ENCODE measurements around the gene RNASE7.

Gene RNASE7

DNA sequence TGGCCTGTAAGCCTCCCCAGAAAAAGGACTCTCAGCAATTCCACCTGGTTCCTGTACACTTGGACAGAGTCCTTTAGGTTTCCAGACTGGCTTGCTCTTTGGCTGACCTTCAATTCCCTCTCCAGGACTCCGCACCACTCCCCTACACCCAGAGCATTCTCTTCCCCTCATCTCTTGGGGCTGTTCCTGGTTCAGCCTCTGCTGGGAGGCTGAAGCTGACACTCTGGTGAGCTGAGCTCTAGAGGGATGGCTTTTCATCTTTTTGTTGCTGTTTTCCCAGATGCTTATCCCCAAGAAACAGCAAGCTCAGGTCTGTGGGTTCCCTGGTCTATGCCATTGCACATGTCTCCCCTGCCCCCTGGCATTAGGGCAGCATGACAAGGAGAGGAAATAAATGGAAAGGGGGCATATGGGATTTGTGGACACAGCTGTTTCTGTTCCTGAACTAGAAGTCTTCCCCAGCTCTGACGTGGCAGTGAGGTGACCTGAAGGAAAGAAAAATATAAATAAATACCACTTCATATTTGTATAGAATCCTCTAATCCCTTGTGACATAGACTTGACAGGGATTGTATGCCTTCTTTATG, 1.3 kb downstream of the RNASE7 start:
- DNase-seq (ENCODE audit: low read depth in 2 of 2), result no peak

DNA sequence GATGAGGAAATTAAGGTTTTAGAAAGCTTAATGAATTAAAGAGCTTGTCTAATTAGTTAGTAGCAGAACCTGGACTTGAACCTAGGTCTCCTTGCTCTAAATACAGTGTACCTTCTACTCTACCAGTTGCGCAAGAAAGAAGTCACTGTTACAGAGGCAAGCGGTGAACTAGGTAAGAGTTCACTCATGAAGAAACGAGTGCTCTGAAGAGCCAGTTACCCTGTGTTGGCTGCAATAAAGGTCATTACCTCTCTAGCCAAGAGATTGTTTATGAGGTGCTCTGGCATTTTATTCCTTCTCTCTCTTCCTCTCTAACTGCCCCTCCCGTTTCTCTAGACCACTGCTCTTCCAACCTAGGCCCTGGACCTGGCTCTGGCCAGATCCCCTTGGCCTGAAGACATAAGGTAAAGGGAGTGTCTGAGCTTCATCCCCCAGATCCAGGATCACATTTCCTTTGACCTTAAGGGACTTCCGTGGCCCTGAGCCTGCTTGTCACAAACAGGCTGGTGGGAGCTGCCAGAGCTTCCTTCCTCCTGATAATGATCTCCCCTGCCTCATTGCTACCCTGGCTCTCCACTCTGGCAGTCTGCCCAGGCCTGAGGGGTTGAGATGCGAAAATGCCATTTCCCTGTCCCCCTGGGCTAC, 1.9 kb downstream of the RNASE7 start:
- DNase-seq (ENCODE audit: low read depth in 2 of 2), result no peak

DNA sequence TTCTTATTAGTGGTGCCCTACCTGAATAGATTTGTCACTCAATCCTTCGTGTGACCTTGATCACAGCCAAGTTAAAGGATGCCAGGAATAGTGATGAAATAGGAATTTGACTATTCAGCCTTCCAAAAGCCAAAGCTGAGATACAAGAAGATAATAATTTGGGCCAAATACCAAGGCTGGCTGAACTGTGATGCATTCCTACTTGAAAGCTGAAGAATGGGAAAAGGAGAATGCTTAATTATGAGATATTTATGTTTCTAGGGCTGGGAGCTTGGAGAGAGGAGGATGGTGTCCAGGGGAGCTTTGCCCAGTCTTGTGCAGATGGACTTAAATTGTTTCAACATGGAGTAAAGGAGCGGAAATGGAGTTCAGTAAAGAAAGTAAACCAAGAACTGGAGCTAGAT, 5.2 kb downstream of the RNASE7 start:
- no peak for DNase-seq (ENCODE audit: low read depth in 2 of 2)

DNA sequence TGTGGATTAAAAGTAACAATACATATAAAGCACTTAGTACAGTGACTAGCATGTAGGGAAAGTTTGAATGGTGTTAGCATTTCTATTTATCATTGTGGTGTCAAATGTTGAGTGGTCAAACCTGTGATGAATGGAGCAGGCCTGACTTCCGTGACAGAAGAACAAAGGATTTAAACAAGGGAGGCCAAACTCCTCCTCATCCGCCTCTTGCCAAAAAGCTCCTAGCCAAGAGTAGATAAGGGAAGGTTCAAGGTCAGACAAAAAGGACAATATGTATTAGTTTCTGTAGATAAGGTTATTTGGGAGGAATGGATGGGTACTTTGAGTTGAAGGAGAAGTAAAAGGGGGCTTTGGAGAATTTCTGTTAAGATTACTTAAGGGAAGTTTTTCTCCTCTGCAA, 6.5 kb downstream of the RNASE7 start:
- DNase-seq (ENCODE audit: low read depth in 2 of 2), result no peak

DNA sequence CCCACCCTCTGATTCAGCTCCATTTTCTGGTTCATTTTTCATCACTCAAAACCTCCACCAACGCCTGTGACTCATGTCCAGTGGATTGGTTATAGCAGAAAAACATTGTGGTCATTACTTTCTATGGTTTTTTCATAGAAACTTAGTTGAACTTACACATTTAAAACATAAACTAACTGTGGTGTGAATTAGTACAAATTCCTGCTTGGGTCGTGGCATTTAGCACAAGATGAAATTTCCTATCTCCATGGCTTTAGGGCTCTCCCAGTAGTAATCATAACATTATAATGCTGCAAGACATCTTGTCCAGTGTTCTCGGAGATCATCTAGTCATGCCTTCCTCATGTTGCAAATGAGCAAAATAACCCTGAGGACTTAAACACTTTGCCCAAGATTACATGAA, 7.1 kb downstream of the RNASE7 start:
- DNase-seq (ENCODE audit: low read depth in 2 of 2), result no peak

DNA sequence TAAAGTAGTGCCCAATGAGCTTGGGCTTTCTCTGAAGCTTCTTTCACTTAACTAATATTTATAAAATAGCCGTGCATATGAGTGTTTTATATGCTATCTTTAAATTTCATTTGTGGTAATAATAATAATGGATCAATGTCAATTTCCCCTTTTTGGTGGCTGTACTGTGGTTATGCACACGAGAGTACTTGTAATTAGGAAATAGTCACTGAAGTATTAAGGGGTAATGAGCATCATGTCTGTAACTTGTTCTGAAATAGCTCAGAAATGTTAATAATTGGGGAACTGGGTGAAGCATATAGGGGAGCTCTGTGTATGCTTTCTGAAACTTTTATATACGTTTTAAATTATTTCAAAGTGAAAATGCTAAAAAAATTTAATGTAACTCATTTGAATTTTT, 8.4 kb downstream of the RNASE7 start:
- no peak for DNase-seq (ENCODE audit: low read depth in 2 of 2)

DNA sequence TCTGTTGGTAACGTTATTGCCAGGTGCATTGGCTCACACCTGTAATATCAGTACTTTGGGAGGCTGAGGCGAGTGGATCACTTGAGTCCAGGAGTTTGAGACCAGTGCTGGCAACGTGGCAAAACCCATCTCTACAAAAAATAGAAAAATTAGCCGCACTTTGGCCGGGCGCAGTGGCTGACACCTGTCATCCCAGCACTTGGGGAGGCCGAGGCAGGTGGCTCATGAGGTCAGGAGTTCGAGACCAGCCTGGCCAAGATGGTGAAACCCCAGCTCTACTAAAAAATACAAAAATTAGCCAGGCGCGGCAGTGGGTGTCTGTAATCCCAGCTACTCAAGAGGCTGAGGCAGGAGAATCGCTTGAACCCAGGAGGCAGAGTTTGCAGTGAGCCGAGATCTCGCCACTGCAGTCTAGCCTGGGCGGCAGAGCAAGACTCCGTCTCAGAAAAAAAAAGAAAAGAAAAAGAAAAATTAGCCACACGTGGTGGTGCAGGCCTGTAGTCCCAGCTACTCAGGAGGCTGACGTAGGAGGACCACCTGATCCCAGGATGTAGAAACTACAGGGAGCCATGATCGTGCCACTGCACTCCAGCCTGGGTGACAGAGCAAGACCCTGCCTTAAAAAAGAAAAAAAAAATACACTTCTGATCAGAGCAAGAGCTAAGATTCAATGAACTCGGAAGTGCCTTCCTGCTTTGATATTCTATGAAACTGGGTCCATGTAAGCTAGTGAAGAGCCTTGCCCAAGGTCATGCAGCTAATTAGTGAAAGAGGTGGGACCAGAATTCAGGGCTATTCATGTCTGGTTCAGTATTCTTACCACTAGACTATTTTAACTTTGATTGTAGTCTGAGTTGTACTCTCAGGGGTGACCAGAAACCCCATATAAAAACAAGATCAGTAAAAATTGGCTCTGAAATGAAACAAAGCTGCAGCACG, 11.3 kb downstream of the RNASE7 start:
- no peak for DNase-seq (ENCODE audit: low read depth in 2 of 2)

DNA sequence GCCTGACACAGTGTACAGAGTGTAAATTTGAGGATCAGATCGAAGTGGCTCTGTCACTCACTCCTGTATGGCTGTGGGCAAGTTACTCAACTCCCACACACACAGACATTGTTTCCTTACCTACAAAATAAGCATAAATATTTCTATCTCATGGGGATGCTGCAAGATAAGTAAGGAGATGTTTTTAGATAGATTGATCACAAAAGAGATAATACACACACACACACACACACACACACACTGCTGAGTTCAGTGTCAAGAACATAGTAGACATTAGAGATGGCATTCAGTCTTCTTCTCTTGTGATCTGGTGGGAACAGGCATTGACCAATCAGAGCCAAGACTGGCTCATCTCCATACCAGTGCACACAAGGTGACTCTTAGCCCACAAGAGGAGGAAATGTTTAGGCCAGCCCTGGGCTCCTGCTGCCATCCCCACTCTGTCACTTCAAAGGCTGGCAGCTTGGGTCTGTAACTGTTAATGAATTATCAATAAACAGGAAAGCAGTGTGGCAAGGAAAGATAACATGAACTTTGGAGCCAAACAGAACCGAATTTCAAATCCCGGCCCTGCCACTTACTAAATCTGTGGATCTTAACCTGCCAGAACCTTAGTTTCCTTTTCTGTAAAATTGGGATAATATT, 12.1 kb downstream of the RNASE7 start:
- no peak for DNase-seq (ENCODE audit: low read depth in 2 of 2)

DNA sequence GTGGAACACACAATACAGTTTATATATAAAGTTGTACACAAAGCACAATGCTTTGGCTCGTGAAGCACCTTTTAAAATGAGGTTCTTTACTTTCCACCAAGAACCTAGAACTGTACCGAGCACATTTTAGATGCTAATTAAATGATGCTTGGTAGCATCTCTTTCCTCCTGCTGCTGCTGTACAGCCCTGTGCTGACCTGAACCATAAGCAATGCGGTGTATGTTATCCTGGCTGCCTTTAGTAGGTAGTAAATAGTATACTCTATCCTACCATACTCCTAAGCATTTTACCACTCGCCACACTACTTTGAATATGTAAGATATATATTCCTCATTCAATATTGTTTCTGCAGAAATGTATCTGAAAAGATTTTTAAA, 12.6 kb downstream of the RNASE7 start:
- no peak for DNase-seq (ENCODE audit: low read depth in 2 of 2)

DNA sequence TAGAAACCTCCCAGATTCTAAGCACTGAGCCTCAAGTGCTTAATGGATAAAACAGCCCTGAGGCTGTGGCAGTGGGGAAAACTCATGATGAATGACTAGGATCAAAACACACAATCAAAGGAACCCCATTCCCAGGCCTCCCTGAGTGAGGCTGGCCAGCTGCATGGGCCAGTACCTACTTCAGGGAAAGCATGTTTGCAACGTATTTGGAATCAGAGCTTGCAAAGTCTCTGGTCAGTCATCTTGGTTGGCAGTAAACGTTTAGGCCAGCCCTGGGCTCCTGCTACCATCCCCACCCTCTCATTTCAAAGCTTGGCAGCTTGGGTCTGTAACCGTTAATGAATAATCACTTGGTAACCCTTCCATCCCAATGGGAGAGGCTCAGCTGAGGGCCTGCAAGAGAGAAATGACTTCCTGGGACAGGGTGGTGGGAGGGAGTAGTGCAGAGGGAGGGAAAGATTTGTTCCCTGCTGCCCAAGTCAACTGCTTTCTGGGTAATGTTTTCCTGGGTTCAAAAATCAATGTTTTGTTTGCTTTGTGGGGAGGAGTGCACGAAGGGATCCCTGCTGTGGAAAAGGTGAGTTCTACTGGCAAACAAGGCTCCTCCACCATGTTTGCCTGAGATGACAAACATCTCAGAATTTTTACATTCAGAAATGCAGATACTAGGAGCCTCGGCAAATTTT, 13.4 kb downstream of the RNASE7 start:
- DNase-seq (ENCODE audit: low read depth in 2 of 2), result no peak

DNA sequence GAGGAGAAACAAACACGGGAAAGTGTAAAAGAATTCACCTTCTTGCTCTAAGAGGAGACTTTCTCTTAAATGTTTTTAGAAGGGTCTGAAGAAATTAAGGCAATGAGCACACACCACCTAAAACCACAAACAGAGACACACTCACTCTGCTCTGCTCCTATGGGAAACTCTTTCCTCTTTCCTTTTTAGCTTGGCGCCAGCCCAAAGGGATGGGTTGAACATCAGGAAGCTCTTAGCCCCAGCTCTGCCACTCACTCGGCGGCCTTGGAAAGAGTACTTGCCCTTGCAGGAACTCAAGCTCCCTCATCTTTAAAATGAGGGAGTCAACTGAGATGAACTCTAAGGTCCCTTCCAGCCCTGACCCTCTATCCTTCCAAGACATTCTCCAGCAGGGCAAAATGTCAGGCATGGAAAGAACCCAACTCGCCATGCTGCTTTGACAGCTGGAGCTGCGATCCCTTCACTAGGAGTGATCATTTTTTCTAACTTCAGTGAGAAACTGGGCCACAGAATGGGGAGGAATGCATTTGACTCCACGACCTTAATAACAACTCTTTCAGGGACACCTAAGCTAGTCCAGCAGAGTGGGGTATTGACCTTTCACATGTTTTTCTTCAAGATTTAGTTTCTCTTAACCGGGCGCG, 14.5 kb downstream of the RNASE7 start:
- no peak for DNase-seq (ENCODE audit: low read depth in 2 of 2)

DNA sequence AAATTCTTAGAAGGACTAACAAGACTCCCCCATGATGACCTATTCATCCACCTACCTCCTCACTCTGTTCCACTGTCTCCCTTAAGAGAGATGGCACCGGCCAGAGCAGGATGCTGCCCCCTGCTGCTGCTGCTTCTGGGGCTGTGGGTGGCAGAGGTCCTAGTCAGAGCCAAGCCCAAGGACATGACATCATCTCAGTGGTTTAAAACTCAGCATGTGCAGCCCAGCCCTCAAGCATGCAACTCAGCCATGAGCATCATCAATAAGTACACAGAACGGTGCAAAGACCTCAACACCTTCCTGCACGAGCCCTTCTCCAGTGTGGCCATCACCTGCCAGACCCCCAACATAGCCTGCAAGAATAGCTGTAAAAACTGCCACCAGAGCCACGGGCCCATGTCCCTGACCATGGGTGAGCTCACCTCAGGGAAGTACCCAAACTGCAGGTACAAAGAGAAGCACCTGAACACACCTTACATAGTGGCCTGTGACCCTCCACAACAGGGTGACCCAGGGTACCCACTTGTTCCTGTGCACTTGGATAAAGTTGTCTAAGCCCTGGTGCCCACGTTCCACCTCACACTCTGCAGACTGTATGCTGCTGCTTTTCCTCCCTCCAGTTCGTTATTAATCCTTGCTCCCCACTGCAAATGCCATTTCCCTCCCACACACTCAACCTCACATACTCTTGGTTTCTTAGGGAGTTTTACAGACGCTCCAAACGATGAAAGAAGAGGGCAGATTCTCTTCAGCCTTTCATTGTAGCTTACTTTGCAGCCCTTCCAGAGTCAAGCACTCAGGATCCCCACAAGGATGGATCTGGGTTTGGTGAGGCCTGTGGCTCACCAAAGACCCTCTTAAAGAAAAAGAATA, 15.9 kb downstream of the RNASE7 start, which contains the start of gene RNASE8:
Gene RNASE8 (plus strand): TSS at position 20 of the 873 bp plus-strand sequence. CDS start 71 bp downstream, at position 91.
- DNase-seq (ENCODE audit: low read depth in 2 of 2), result no peak

DNA sequence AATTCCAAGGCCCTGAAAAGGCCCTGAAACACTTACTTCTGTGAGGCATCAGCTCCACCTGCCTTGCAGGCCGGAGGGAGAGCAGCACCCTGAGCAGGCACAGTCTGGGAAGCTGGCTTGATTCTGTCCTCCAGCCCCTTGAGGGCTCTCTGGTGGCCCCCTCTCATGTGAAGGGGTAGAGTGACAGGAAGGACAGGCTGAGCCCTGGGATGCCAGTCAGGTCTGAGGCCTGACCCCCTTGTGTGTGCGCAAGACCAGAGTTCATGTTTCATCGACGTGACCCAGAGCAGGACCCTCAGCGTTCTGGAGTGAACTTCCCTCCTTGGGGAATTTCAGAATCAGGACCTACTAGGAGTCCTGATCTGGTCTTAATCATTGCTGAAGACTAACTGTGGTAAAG, 16.7 kb downstream of the RNASE7 start:
- DNase-seq (ENCODE audit: low read depth in 2 of 2), result no peak

DNA sequence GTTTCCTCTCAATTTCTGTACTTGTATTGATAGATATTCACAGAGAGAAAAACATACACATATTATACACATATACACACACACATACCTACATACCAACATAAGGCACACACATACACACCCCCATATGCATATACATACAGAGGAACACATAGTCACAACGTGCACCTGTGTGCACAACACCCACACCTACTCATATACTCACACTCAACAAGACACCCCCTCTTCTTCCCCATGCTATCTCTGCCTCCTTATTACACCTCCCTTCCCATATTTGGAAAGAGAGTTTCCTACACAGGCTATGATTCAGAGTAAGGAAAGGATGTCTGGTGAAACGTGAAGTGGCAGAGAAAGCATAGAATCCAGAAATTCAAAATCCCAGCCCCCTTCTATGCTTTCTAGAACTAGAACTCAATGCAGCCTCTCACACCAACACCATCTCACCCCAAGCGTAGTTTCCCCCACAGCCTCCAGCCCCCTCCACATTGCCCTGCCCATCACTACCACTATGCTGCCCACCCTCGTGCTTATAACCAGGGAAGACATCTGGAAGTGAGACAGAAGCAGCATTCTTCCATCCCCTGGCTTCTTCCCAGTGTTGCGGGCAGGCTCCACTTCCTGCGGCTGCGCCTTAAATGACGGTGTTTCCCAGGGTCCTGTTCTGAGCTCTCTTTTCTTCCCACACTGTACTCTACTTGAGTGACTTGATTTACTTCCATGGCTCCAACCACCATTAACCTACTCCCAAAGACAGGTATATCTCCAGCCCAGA, 17.9 kb downstream of the RNASE7 start:
- DNase-seq (ENCODE audit: low read depth in 2 of 2), result no peak

DNA sequence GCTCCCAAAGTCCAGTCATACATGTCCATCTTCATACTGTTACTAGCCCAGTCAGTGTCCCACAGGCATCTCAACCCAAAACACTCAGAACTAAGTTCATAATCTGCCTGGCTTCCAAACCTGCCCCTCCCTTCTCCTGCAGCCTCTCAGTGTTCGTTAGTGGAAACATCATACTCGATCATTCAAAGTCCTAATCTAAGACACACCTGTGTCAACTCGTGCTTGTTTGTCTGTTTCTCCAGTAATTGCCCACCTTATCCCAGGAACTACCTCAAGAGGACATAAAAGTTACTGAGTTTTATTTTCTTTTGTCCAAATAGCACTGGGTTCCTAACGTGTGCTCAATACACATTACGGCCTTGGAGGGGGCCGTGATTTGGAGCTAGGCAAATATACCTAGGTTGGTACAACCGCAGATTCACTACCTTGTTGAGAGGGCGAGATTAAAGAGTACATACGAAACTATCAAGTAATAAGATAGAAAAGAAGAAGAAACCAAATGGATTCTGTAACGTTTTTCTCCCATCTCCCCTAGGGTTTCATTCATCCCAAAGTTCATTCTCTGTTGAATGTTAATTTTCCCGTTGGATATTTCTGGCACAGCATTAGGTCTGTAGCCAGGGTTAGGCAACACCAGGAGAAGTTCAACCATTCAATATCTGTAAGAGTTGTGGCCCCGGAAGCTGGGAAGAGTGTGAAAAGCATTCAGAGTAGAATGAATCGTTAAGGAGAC, 18.6 kb downstream of the RNASE7 start:
- DNase-seq (ENCODE audit: low read depth in 2 of 2), result no peak

DNA sequence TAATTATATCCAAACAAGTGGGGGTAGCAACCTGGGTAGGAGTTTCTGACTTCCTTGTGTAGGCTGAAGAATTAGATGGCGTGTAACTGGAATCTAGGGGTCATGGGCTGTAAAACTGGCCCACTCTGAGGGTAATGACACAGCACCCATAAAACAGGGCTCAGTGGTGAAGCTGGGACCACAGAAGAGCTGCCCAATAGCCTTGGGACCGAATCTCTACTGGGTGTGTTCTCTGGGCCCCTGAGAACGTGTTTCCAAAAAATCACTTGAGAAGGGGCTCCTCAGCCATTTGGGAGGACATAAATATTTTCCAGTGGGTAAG, 19.1 kb downstream of the RNASE7 start:
- DNase-seq (ENCODE audit: low read depth in 2 of 2), result no peak

DNA sequence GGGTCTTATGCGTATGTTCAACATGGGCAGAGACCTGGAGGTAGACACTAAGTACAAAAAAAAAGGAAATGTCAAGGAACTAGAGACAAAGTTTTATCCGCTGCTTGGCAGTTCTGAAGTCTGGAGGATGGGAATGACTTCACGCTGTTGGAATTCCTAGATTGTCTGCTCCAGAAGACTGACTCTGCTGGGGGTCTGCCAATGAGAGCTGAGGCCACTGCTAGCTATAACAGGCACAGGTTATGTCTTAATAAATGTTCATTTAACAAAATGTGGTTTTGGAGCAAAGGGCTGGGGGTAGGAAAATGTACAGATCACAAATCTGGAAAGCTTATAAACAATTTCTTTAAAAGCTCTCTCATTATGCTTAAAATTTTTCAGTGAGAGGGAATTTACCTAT, 21.3 kb downstream of the RNASE7 start:
- DNase-seq (ENCODE audit: low read depth in 2 of 2), result no peak

DNA sequence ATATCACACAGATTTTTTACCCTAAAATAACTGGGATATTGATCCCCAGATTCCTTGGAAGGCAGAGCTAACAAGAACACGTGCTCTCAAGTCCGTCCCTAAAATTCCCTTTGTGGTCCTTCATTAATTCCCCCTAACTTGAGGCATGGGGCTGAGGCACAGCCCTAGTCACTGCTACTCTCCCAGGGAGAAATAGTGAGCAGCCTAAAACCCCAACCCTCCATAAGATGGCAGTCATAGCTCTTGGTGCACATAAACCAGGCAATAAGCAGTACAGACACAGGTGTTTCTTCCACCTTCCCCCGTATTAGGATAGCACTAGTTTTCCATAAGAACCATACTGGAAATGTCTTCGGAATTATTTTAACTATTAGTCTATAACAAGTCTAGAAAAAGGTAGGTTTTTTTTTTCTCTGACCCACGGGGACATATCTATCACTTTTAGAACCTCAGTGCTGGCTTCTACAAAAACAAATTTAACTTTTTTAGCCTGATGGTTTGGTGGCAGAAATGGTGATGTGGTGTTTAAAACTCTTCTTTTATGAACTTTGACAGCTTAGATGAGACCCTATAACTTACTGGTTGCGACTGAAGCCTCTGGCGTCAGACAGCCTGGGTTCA, 24.8 kb downstream of the RNASE7 start:
- DNase-seq (ENCODE audit: low read depth in 2 of 2), result no peak

All from stimulated activated CD4-positive, alpha-beta T cell treated with anti-CD3 and anti-CD28 coated beads, Interleukin-1b, Interleukin-23, amount 100 ng/mL, for 4 hours (primary cell).